MCF 10A (cell line): ENCODE measurements around the gene DLX2. TPM values are rescaled to one million over a fixed set of nuclear protein-coding genes. Genes with fewer than 3 reads are reported as not detected.
A peak's percentile ranks its signal among the peaks of the same experiment; 100 is the strongest.

Experiments
- BruUV-seq: library from RNA; stranded (reverse); fragments of 400-500 nt; replicated peaks from 2 replicates; lab custom pipeline; 2021; lab: Mats Ljungman, UMichigan
- CTCF ChIA-PET: fragments of 300-600 bp; sonication (Branson Sonifier 250); formaldehyde crosslinking; extraction: SDS; loops from one replicate; lab custom pipeline; 2021; ENCODE audit warnings: antibody characterized with exemption, inconsistent platforms; lab: Yijun Ruan, JAX
- POLR2A ChIA-PET: fragments of 300-600, 350-650 bp; sonication (Branson Sonifier 250); formaldehyde crosslinking; extraction: SDS; loops from one replicate; lab custom pipeline; 2020; ENCODE audit warnings: antibody characterized with exemption, inconsistent platforms; lab: Yijun Ruan, JAX
- DNase-seq: peaks from one replicate; pipeline ENCODE4 v3.0.0-alpha.2; 2018; ENCODE audit not compliant: unreplicated experiment
- H3K27ac Mint-ChIP-seq: one replicate; pipeline ENCODE4 v1.8.0; 2022; ENCODE audit warnings: mild to moderate bottlenecking, low read depth, mixed read lengths; ENCODE audit not compliant: unreplicated experiment
- H3K27me3 Mint-ChIP-seq: one replicate; pipeline ENCODE4 v1.8.0; 2022; ENCODE audit warnings: mixed read lengths; ENCODE audit not compliant: insufficient read depth, unreplicated experiment
- H3K36me3 Mint-ChIP-seq: one replicate; pipeline ENCODE4 v1.8.0; 2022; ENCODE audit warnings: mild to moderate bottlenecking, moderate library complexity, mixed read lengths; ENCODE audit not compliant: insufficient read depth, unreplicated experiment
- H3K4me1 Mint-ChIP-seq: one replicate; pipeline ENCODE4 v1.8.0; 2022; ENCODE audit warnings: mixed read lengths; ENCODE audit not compliant: insufficient read depth, unreplicated experiment
- H3K4me3 Mint-ChIP-seq: one replicate; pipeline ENCODE4 v1.8.0; 2022; ENCODE audit warnings: mild to moderate bottlenecking, moderate library complexity, mixed read lengths; ENCODE audit not compliant: unreplicated experiment
- H3K9me3 Mint-ChIP-seq: one replicate; pipeline ENCODE4 v1.8.0; 2022; ENCODE audit warnings: mixed read lengths; ENCODE audit not compliant: unreplicated experiment
- intact Hi-C: fragments of 100-400 bp; cut with micrococcal nuclease; formaldehyde crosslinking; loops from 2 replicates; pipeline ENCODE4 v1.14.1; 2022
- total RNA-seq: library from RNA; stranded (reverse); gene quantifications from 2 replicates; pipeline ENCODE4 v1.2.3, GENCODE V29; 2022
- TF ChIP-seq, protein P1 (sequence below): fragments of 200-600 bp; IDR thresholded peaks from one replicate; pipeline ENCODE4 v1.8.0; 2022; ENCODE audit warnings: antibody characterized with exemption, mild to moderate bottlenecking; ENCODE audit not compliant: unreplicated experiment

The DLX2 gene
- total RNA-seq, 1 experiment from 2014 or later = 1.1 TPM

DNA sequence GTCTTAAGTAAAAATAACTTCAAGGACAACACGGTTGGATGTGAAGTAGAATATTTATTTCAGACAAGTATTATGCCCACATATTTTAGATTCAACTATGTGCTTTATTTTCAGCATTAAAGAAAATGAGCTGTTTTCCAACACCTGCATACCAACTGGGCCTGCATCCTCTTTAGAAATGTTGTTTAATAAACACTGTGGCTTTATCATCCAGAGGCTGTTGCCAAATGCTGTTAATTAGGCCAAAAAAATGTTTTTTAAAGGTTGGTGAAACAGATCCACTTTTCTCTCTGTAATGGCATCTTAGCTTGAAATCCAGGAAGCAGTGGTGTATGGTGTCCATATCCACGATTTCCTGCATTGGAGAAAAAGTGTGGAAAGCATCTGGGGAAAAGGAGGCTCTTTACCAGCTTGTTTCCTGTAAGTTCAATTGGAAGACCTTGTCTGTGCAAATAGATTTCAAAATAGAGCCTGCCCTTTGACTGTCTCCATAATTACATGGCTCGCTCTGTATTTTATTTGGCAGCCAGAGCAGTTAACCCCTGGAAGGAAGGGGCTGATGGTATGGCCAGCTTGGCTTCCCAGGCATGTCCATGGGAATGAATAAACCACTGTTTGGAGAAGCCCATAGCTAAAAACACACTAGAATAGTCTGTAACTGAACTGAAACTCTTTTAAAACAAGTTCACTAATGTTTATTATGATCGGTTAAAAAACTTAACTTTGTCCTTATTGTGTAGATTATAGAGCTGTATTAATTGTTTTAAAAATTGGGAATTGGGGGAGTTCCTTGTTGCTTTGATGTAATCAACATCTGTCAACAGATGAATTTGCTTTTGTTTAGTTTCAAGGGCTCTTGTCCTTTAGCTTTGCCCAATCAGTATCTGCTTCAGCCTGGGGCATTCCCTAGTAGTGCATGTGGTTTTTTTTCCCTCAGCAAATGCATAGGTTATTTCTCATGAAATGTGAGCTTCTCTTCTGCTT, 50.4 kb downstream of the DLX2 start:
- Mint-ChIP-seq H3K4me1 (no peaks in the 10 kb centered on the region), H3K27ac (no peak overlapping the region), H3K4me3 (no peak overlapping the region), H3K36me3 (no peaks in the 10 kb centered on the region), H3K9me3 (no peaks in the 10 kb centered on the region), H3K27me3 (no peaks in the 10 kb centered on the region)
- TF ChIP-seq, protein P1, sequence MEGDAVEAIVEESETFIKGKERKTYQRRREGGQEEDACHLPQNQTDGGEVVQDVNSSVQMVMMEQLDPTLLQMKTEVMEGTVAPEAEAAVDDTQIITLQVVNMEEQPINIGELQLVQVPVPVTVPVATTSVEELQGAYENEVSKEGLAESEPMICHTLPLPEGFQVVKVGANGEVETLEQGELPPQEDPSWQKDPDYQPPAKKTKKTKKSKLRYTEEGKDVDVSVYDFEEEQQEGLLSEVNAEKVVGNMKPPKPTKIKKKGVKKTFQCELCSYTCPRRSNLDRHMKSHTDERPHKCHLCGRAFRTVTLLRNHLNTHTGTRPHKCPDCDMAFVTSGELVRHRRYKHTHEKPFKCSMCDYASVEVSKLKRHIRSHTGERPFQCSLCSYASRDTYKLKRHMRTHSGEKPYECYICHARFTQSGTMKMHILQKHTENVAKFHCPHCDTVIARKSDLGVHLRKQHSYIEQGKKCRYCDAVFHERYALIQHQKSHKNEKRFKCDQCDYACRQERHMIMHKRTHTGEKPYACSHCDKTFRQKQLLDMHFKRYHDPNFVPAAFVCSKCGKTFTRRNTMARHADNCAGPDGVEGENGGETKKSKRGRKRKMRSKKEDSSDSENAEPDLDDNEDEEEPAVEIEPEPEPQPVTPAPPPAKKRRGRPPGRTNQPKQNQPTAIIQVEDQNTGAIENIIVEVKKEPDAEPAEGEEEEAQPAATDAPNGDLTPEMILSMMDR = no peak
- ChIA-PET POLR2A (interaction anchor here (0.6 to 2.2 kb wide), 9 partner anchors 8 to 1973 kb away, joined by 3 to 8 read pairs (median 4); partner anchors contain the start of gene DLX1), CTCF (interaction anchor here (0.6 to 1.3 kb wide), 4 partner anchors 15 to 1178 kb away, joined by 3 read pairs; no protein-coding TSS in a partner anchor)
- DNase-seq = peak; percentile 17
- no TSS peak for BruUV-seq
- intact Hi-C loops = no loop called here

- H3K4me3 Mint-ChIP-seq = no peak overlapping the region
- DNase-seq = no peak
- BruUV-seq = no TSS peak
Measured at GRCh38 chr2:172050479-172051125, 52.1 kb downstream of the DLX2 start.

DNA sequence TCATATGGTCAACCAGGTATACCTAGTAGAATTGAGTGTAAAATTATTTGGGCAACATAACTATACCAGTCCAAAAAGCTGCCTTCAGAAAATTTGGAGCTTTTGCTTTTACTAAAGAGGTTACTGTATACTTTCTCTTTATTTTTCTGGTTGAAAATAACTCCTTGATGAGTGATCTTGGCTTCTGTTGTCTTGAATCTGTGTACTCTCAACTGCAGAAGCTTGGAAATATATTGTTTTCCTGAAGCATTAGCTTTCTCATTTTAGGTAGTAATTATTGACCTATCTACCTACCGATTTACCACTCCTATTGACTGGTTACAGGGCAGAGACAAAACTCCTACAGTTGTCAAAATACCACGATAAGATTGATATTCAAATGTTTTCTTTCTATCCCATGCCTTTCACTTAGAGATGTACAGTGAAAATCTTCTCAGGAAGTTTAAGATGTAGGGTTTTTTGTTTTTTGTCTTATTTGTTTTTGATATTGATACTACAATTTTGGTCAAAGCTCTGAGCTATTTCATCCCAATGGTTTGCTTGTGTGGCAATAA, 53.1 kb downstream of the DLX2 start:
- no peaks in the 10 kb centered on the region for H3K36me3 Mint-ChIP-seq
- TF ChIP-seq, protein P1 = no peak
- CTCF ChIA-PET = no interaction called here

More at GRCh38 chr2:172050479-172051125, 52.1 kb downstream of the DLX2 start:
- POLR2A ChIA-PET = interaction anchor here (0.7 to 2.2 kb wide), 4 partner anchors 10 to 171 kb away, joined by 3 to 9 read pairs (median 6); no protein-coding TSS in a partner anchor
- no peaks in the 10 kb centered on the region for H3K27me3 Mint-ChIP-seq
- CTCF ChIA-PET = no interaction called here
- H3K9me3 Mint-ChIP-seq = no peaks in the 10 kb centered on the region
- intact Hi-C loops = no loop called here
- H3K27ac Mint-ChIP-seq = no peak overlapping the region
- H3K4me1 Mint-ChIP-seq = no peaks in the 10 kb centered on the region
- no peaks in the 10 kb centered on the region for H3K36me3 Mint-ChIP-seq
- TF ChIP-seq, protein P1 = no peak

More for the DNA sequence above, 53.1 kb downstream of the DLX2 start:
- Mint-ChIP-seq H3K4me3 (no peak overlapping the region), H3K27ac (no peak overlapping the region), H3K9me3 (no peaks in the 10 kb centered on the region), H3K4me1 (no peaks in the 10 kb centered on the region), H3K27me3 (no peaks in the 10 kb centered on the region)
- POLR2A ChIA-PET = interaction anchor here (0.5 to 1.8 kb wide), 4 partner anchors 10 to 38 kb away, joined by 3 to 9 read pairs (median 4); no protein-coding TSS in a partner anchor
- intact Hi-C loops = no loop called here
- DNase-seq = no peak
- BruUV-seq = no TSS peak

Other genes starting within 250 kb of the DLX2 start
- 11.5 and 12.5 TPM in 2 replicates for gene SLC25A12, start 208.7 kb downstream of the DLX2 start, total RNA-seq
- 40.7 and 41.8 TPM in 2 replicates for gene HAT1, start 180.4 kb downstream of the DLX2 start, total RNA-seq
- gene METAP1D, start 102.9 kb downstream of the DLX2 start, total RNA-seq = 9.3 and 9.8 TPM in 2 replicates
- gene DLX1, start 17.4 kb downstream of the DLX2 start, total RNA-seq = 0.77 and 0.81 TPM in 2 replicates